Tibial nerve (tissue), 4 donors: Measurements from ENCODE around the gene DDN.

Source experiments
- CTCF ChIP-seq, 5 experiments: fragments of 200-600 bp in 3 of 5; fragments of 450-650 bp in 2 of 5; sonication (generic) in 3 of 5; IDR thresholded peaks; one replicate each; pipeline ENCODE4 v1.5.1; 2016 to 2019; ENCODE audit warnings: antibody characterized with exemption in 5 of 5, mild to moderate bottlenecking in 3 of 5, moderate library complexity in 2 of 5
- EP300 ChIP-seq, 2 donors: sonication (generic); formaldehyde crosslinking; IDR thresholded peaks; one replicate each; pipeline ENCODE4 v1.6.1; 2017; ENCODE audit warnings: antibody characterized with exemption in 2 of 2, mild to moderate bottlenecking in 1 of 2
- POLR2A ChIP-seq, 2 donors: fragments of 450-650 bp; IDR thresholded peaks; one replicate each; pipeline ENCODE4 v1.6.1; 2017; ENCODE audit warnings: antibody characterized with exemption in 2 of 2, mild to moderate bottlenecking in 2 of 2, moderate library complexity in 2 of 2

GRCh38 chr12:48960834-48961233, 38.3 kb downstream of the DDN start:
- TF ChIP-seq POLR2A (IDR thresholded peaks at IDR 0.05) (no peak), EP300 (IDR thresholded peaks at IDR 0.05) (no peak), CTCF (IDR thresholded peaks at IDR 0.05) (no peak)
